CD14-positive monocyte (primary cell): ENCODE measurements around the gene ZNF211. TPM values are rescaled to one million over a fixed set of nuclear protein-coding genes. Genes with fewer than 3 reads are reported as not detected.

ENCODE experiments used
- DNase-seq, 3 donors: peaks; one replicate each; pipeline ENCODE4 v3.0.0-alpha.2; 2011 to 2022
- H2AFZ ChIP-seq: 2 replicates; pipeline ENCODE4 v1.6.0; 2012; ENCODE audit warnings: mild to moderate bottlenecking, low read depth, low read length, inconsistent platforms; ENCODE audit not compliant: insufficient read depth, poor library complexity, severe bottlenecking
- H3K27ac ChIP-seq, 2 donors: 1 replicate in 1 of 2; 2 replicates in 1 of 2; pipeline ENCODE4 v1.5.1; 2012 to 2013; ENCODE audit warnings: low read length in 2 of 2, control low read depth in 1 of 2, inconsistent platforms in 1 of 2, low read depth in 1 of 2, mild to moderate bottlenecking in 1 of 2
- H3K27me3 ChIP-seq, 2 donors: one replicate each; pipeline versions ENCODE4 v1.6.0 to v1.6.1; 2011 to 2013; ENCODE audit warnings: low read length in 2 of 2; ENCODE audit not compliant: control insufficient read depth in 2 of 2, insufficient read depth in 2 of 2
- H3K36me3 ChIP-seq, 2 donors: replicated peaks in 1 of 2; 1 replicate in 1 of 2; 2 replicates in 1 of 2; pipeline versions ENCODE4 v1.5.1 to v1.6.1; 2012 to 2013; ENCODE audit warnings: low read length in 2 of 2, control low read depth in 1 of 2, inconsistent platforms in 1 of 2, mild to moderate bottlenecking in 1 of 2; ENCODE audit not compliant: insufficient read depth in 2 of 2, control insufficient read depth in 1 of 2
- H3K4me1 ChIP-seq, 2 donors: 1 replicate in 1 of 2; 2 replicates in 1 of 2; pipeline versions ENCODE4 v1.5.1 to v1.6.1; 2012 to 2013; ENCODE audit warnings: low read length in 2 of 2, control low read depth in 1 of 2, inconsistent platforms in 1 of 2, mild to moderate bottlenecking in 1 of 2, moderate library complexity in 1 of 2; ENCODE audit not compliant: insufficient read depth in 2 of 2, control insufficient read depth in 1 of 2
- H3K4me2 ChIP-seq: replicated peaks from 2 replicates; pipeline ENCODE3; 2012; ENCODE audit warnings: low read length, moderate library complexity, mild to moderate bottlenecking; ENCODE audit not compliant: poor library complexity, severe bottlenecking; ENCODE audit errors: extremely low read depth
- H3K4me3 ChIP-seq, 3 experiments: fragments of 200-600 bp in 1 of 3; sonication (generic) in 1 of 3; replicated peaks in 1 of 3; 1 replicate in 2 of 3; 2 replicates in 1 of 3; pipeline ENCODE4 v1.5.1; 2011 to 2013; ENCODE audit warnings: low read length in 3 of 3, mild to moderate bottlenecking in 3 of 3, control low read depth in 2 of 3, low read depth in 2 of 3, inconsistent platforms in 1 of 3, moderate library complexity in 1 of 3
- H3K79me2 ChIP-seq: 2 replicates; pipeline ENCODE4 v1.6.0; 2012; ENCODE audit warnings: mild to moderate bottlenecking, control low read depth, inconsistent platforms, low read length, moderate library complexity; ENCODE audit not compliant: insufficient read depth
- H3K9ac ChIP-seq: 2 replicates; pipeline ENCODE4 v1.6.0; 2017; ENCODE audit warnings: low read length, mild to moderate bottlenecking; ENCODE audit not compliant: insufficient read depth, poor library complexity, severe bottlenecking
- H3K9me3 ChIP-seq, 2 donors: replicated peaks in 1 of 2; 1 replicate in 1 of 2; 2 replicates in 1 of 2; pipeline versions ENCODE4 v1.5.1 to v1.6.1; 2012 to 2013; ENCODE audit warnings: low read length in 2 of 2, control low read depth in 1 of 2; ENCODE audit not compliant: control insufficient read depth in 1 of 2, insufficient read depth in 1 of 2
- H4K20me1 ChIP-seq: 2 replicates; pipeline ENCODE4 v1.6.0; 2012; ENCODE audit warnings: mild to moderate bottlenecking, low read length, control low read depth, moderate library complexity; ENCODE audit not compliant: insufficient read depth
- H3K27ac Mint-ChIP-seq, 7 donors: one replicate each; pipeline ENCODE4 v1.8.0; 2020; ENCODE audit warnings: mild to moderate bottlenecking in 7 of 7, mixed read lengths in 7 of 7, moderate library complexity in 6 of 7, inconsistent platforms in 2 of 7
- H3K27me3 Mint-ChIP-seq, 3 donors: one replicate each; pipeline ENCODE4 v1.8.0; 2021 to 2022; ENCODE audit warnings: low read depth in 3 of 3, mild to moderate bottlenecking in 3 of 3, mixed read lengths in 3 of 3, moderate library complexity in 3 of 3, inconsistent platforms in 1 of 3
- H3K36me3 Mint-ChIP-seq, 2 donors: one replicate each; pipeline ENCODE4 v1.8.0; 2020; ENCODE audit warnings: mixed read lengths in 2 of 2, inconsistent platforms in 1 of 2, mild to moderate bottlenecking in 1 of 2
- H3K4me1 Mint-ChIP-seq: one replicate; pipeline ENCODE4 v1.8.0; 2020; ENCODE audit warnings: mild to moderate bottlenecking, mixed read lengths
- H3K4me3 Mint-ChIP-seq, 2 donors: one replicate each; pipeline ENCODE4 v1.8.0; 2020; ENCODE audit warnings: mild to moderate bottlenecking in 2 of 2, mixed read lengths in 2 of 2, moderate library complexity in 1 of 2
- H3K9me3 Mint-ChIP-seq, 7 donors: one replicate each; pipeline ENCODE4 v1.8.0; 2020 to 2022; ENCODE audit warnings: mixed read lengths in 7 of 7, mild to moderate bottlenecking in 6 of 7, moderate library complexity in 6 of 7, inconsistent platforms in 2 of 7
- WGBS: methylation state at CpG from one replicate; pipeline ENCODE4 v1.1.5; 2013; ENCODE audit warnings: missing lambda C conversion rate; ENCODE audit not compliant: insufficient coverage; 5-methylcytosine and 5-hydroxymethylcytosine counted together
- intact Hi-C, 2 donors: fragments of 100-400 bp; cut with micrococcal nuclease; formaldehyde crosslinking; loops; one replicate each; pipeline versions ENCODE4 v1.15.0 to v1.15.1; 2023
- polyA plus RNA-seq, 3 donors: library from polyadenylated mRNA; depleted of rRNA in 1 of 3; unstranded in 2 of 3; stranded (reverse) in 1 of 3; fragments of 300-500 nt in 2 of 3; fragments of >200 nt in 1 of 3; fragmentation: Illumina TruSeq in 2 of 3; gene quantifications; 1 replicate in 2 of 3; 2 replicates in 1 of 3; pipeline ENCODE4 v1.2.3, GENCODE V29; 2012 to 2021
- TF ChIP-seq, protein P1 (sequence below): fragments of 200-600 bp; IDR thresholded peaks from one replicate; pipeline ENCODE4 v1.8.0; 2022; ENCODE audit warnings: antibody characterized with exemption, mild to moderate bottlenecking

ZNF211 gene
- polyA plus RNA-seq, 3 donors = 4.5 to 13.9 (median 6.1) TPM

DNA sequence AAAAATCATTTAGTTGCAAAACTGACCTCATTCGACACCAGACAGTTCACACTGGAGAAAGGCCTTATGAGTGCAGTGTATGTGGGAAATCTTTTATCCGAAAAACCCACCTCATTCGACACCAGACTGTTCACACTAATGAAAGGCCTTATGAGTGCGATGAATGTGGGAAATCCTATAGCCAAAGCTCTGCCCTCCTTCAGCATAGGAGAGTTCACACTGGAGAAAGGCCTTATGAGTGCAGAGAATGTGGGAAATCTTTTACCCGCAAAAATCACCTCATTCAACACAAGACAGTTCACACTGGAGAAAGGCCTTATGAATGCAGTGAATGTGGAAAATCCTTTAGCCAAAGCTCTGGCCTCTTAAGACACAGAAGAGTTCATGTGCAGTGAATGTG, 26.0 kb upstream of the ZNF211 start:
- H3K36me3 ChIP-seq = peaks cover 20 to 60% of the 10 kb centered on the region in 2 donors
- H3K4me3 Mint-ChIP-seq = no peak overlapping the region
- H3K79me2 ChIP-seq = no peaks in the 10 kb centered on the region
- H3K4me1 Mint-ChIP-seq = no peaks in the 10 kb centered on the region
- no peak overlapping the region for H3K9ac ChIP-seq
- WGBS = no CpG with 5 or more reads among the region's 5 CpGs
- H3K27me3 ChIP-seq = no peaks in the 10 kb centered on the region
- H3K27ac ChIP-seq = no peak overlapping the region
- H3K27ac Mint-ChIP-seq = no peak overlapping the region
- no peaks in the 10 kb centered on the region for H4K20me1 ChIP-seq
- peaks cover 0 to 6% (median 0%) of the 10 kb centered on the region in 3 donors for H3K27me3 Mint-ChIP-seq
- peak overlapping the region in 1 of 3 experiments; percentile 28 for H3K4me3 ChIP-seq
- peaks cover 42 to 58% of the 10 kb centered on the region in 2 donors for H3K36me3 Mint-ChIP-seq
- H3K4me2 ChIP-seq = no peak overlapping the region
- intact Hi-C loops = no loop called here
- H3K9me3 ChIP-seq = peaks cover 89 to 97% of the 10 kb centered on the region in 2 donors
- no peak for DNase-seq
- peaks cover 67 to 93% (median 90%) of the 10 kb centered on the region in 7 donors for H3K9me3 Mint-ChIP-seq
- no peaks in the 10 kb centered on the region for H3K4me1 ChIP-seq
- H2AFZ ChIP-seq = no peak overlapping the region
- TF ChIP-seq, protein P1, sequence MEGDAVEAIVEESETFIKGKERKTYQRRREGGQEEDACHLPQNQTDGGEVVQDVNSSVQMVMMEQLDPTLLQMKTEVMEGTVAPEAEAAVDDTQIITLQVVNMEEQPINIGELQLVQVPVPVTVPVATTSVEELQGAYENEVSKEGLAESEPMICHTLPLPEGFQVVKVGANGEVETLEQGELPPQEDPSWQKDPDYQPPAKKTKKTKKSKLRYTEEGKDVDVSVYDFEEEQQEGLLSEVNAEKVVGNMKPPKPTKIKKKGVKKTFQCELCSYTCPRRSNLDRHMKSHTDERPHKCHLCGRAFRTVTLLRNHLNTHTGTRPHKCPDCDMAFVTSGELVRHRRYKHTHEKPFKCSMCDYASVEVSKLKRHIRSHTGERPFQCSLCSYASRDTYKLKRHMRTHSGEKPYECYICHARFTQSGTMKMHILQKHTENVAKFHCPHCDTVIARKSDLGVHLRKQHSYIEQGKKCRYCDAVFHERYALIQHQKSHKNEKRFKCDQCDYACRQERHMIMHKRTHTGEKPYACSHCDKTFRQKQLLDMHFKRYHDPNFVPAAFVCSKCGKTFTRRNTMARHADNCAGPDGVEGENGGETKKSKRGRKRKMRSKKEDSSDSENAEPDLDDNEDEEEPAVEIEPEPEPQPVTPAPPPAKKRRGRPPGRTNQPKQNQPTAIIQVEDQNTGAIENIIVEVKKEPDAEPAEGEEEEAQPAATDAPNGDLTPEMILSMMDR = no peak

DNA sequence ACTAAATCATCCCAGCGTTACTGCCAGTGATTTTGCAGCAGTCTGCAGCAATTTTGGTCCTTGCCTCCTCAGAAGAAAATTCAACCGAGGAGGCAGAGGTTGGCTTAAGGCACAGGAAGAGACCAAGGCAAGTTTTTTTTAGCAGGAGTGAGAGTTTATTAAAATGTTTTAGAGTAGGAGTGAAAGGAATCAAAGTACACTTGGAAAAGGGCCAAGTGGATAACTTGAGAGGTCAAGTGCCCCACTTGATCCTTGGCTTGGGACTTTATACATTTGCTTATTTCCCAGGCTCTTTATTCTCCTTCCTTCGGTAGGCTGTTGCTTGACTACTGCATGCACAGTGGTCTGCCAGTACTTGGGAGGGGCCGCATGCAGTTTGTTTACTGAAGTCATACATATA, 21.9 kb upstream of the ZNF211 start:
- Histone ChIP-seq H3K4me1 (peaks cover 12 to 15% of the 10 kb centered on the region in 2 donors), H3K9ac (no peak overlapping the region), H3K27ac (no peak overlapping the region), H2AFZ (no peak overlapping the region), H4K20me1 (no peaks in the 10 kb centered on the region), H3K36me3 (peaks cover 8 to 35% of the 10 kb centered on the region in 2 donors), H3K4me2 (no peak overlapping the region), H3K9me3 (peaks cover 71 to 78% of the 10 kb centered on the region in 2 donors), H3K27me3 (no peaks in the 10 kb centered on the region), H3K4me3 (no peak overlapping the region), H3K79me2 (peaks cover 21% of the 10 kb centered on the region)
- TF ChIP-seq, protein P1 = no peak
- Mint-ChIP-seq H3K27me3 (peaks cover 0 to 8% (median 2%) of the 10 kb centered on the region in 3 donors), H3K4me3 (no peak overlapping the region), H3K27ac (no peak overlapping the region), H3K4me1 (peaks cover 12% of the 10 kb centered on the region), H3K36me3 (peaks cover 29 to 34% of the 10 kb centered on the region in 2 donors), H3K9me3 (peaks cover 52 to 88% (median 77%) of the 10 kb centered on the region in 7 donors)
- no CpG with 5 or more reads among the region's 4 CpGs for WGBS
- intact Hi-C loops = no loop called here
- DNase-seq = no peak
